ENCODE data around the gene TMEM156. TPM values are rescaled to one million over a fixed set of nuclear protein-coding genes. Genes with fewer than 3 reads are reported as not detected.

Gene TMEM156
- total RNA-seq, 4 donors from 2014 or later, result not detected

DNA sequence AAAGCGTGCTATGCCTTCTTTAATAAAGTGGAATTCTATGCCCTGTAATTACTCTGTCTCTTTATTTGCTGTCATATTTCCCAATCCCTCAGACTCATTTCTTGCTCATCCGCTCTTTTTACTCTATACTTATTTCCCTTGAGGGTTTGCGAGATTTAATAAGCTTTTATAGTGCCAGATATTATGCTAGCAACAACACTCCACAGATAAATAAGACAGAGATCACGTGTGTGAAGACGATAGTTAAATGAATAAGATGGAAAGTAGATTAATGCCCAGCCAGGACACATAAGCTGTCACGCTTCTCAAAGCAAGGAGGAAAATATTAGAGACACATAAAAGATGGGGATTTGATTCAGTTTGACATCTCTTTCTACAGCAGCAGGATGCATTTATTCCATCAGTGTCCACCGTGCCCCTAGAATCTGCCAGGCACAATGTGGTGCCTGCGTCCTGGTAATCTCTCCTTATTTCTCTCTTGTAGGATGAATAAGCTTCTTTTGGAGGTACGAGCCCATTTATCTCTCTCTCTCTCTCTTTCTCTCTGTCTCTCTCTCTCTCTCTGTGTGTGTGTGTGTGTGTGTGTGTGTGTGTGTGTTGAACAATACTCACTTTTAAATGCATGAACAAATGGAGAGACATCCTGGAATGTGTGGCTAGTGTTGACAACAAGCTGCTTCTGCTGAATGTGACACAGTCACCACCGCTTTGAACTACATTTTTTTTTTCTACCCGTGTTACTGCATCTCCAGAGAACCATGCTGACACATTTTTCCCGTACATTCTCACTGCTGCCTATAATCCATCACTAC, 48.2 kb downstream of the TMEM156 start:
- no peaks in the 10 kb centered on the region for H3K36me3 ChIP-seq
- no peak overlapping the region for H3K4me3 ChIP-seq
- no peaks in the 10 kb centered on the region for H3K9me3 ChIP-seq
- H3K4me1 ChIP-seq, result no peaks in the 10 kb centered on the region
- peak overlapping the region in 1 of 4 donors; percentile 14 for H3K27ac ChIP-seq
- TF ChIP-seq POLR2A (IDR thresholded peaks at IDR 0.05) (no peak), POLR2AphosphoS5 (IDR thresholded peaks at IDR 0.05) (no peak), EP300 (IDR thresholded peaks at IDR 0.05) (no peak)
- TF ChIP-seq, protein P1, sequence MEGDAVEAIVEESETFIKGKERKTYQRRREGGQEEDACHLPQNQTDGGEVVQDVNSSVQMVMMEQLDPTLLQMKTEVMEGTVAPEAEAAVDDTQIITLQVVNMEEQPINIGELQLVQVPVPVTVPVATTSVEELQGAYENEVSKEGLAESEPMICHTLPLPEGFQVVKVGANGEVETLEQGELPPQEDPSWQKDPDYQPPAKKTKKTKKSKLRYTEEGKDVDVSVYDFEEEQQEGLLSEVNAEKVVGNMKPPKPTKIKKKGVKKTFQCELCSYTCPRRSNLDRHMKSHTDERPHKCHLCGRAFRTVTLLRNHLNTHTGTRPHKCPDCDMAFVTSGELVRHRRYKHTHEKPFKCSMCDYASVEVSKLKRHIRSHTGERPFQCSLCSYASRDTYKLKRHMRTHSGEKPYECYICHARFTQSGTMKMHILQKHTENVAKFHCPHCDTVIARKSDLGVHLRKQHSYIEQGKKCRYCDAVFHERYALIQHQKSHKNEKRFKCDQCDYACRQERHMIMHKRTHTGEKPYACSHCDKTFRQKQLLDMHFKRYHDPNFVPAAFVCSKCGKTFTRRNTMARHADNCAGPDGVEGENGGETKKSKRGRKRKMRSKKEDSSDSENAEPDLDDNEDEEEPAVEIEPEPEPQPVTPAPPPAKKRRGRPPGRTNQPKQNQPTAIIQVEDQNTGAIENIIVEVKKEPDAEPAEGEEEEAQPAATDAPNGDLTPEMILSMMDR (IDR thresholded peaks at IDR 0.05), result no peak
- no peaks in the 10 kb centered on the region for H3K27me3 ChIP-seq
- ATAC-seq, result no peak
- WGBS, 2 donors (ENCODE audit: low coverage in 1 of 2), result 32 to 51% methylated on average over 12 of the region's 12 CpGs

DNA sequence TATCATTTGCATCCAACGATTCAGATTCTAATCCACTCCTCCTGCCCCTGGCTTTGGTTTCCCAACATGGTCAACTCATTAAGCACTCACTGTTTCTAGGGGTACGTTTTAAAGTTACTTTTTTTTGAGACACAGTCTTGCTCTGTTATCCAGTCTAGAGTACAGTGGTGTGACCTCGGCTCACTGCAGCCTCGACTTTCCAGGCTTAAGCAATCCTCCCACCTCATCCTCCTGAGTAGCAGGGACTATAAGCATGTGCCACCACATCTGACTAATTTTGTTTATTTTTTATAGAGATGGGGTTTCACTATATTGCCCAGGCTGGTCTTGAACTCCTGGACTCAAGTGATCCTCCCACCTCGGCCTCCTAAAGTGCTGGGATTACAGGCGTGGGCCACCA, 48.9 kb downstream of the TMEM156 start:
- H3K36me3 ChIP-seq, result no peaks in the 10 kb centered on the region
- no peak for ATAC-seq
- H3K4me3 ChIP-seq, result no peak overlapping the region
- no peaks in the 10 kb centered on the region for H3K4me1 ChIP-seq
- TF ChIP-seq, protein P1 (IDR thresholded peaks at IDR 0.05), result no peak
- TF ChIP-seq POLR2A (IDR thresholded peaks at IDR 0.05) (no peak), POLR2AphosphoS5 (IDR thresholded peaks at IDR 0.05) (no peak), EP300 (IDR thresholded peaks at IDR 0.05) (no peak)
- WGBS, 2 donors (ENCODE audit: low coverage in 1 of 2), result 86 to 91% methylated on average over 5 to 6 of the region's 6 CpGs
- no peak overlapping the region for H3K27ac ChIP-seq
- H3K27me3 ChIP-seq, result no peaks in the 10 kb centered on the region
- H3K9me3 ChIP-seq, result no peaks in the 10 kb centered on the region

DNA sequence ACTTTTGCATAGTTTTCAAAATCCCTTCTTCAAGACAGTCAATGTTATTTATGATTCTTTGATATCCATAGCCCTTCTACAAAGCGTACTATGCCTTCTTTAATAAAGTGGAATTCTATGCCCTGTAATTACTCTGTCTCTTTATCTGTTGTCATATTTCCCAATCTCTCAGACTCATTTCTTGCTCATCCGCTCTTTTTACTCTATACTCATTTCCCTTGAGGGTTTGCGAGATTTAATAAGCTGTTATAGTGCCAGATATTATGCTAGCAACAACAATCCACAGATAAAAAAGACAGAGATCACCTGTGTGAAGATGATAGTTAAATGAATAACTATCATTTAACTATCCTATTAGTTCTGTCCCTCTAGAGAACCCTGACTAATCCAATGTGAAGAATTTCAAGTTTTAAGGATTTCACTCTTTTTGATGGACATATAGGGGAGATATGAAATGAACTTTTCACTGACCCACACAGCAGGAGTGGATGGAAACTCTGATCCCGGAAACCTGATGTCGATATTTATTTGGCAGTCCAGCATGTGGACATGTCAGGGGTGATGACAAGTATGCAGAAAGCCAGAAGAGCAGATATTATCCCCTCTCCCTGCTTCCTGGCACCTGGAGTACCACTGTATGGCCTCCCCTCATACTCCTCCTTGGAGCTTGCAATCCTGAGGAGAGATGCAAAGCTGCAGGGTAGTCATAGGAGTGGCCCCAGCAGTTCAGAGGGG, 49.7 kb downstream of the TMEM156 start:
- Histone ChIP-seq H3K9me3 (no peaks in the 10 kb centered on the region), H3K27ac (no peak overlapping the region), H3K4me1 (no peaks in the 10 kb centered on the region), H3K4me3 (no peak overlapping the region), H3K36me3 (no peaks in the 10 kb centered on the region), H3K27me3 (no peaks in the 10 kb centered on the region)
- peak; percentile 26 for ATAC-seq
- no peak for TF ChIP-seq POLR2AphosphoS5 (IDR thresholded peaks at IDR 0.05)
- TF ChIP-seq, protein P1 (IDR thresholded peaks at IDR 0.05), result no peak
- TF ChIP-seq EP300 (IDR thresholded peaks at IDR 0.05), result no peak
- TF ChIP-seq POLR2A (IDR thresholded peaks at IDR 0.05), result no peak
- 90 to 98% methylated on average over 4 to 5 of the region's 5 CpGs for WGBS, 2 donors (ENCODE audit: low coverage in 1 of 2)

DNA sequence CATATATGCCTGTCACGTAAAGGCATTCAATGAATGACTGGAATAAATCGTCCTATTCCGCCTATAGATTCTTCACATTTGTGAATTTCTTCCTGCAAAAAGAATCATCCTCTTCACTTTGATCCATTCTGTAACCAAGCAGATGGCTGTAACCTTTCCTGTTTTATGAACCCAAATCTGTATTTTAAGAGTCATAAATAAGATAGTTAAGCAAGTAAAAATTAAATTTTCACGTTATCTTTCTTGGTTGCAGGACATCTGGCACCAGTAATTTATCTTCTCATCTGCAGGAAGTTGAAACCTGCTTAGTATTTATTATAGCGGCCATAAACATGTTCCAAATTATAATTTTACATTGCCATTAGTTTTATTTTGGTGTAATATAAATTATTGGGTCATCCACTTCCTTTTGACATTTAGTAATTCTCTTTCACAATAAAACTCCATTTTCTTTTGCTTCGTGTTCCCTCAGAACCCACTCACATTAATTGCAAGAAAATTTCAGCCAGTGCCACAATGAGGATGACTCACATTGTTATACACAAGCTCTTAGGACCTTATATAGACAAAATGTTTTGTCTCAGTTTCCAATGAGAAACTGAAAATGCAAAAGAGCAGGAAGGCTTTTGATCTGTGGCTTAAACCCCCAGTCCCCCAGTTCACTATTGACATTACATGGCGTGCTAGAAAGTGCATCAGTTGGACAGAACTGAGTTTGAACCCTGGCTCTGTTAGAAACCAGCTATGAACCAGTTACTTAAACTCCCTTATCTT, 51.1 kb downstream of the TMEM156 start:
- no peaks in the 10 kb centered on the region for H3K36me3 ChIP-seq
- H3K27ac ChIP-seq, result no peak overlapping the region
- H3K9me3 ChIP-seq, result no peaks in the 10 kb centered on the region
- ATAC-seq, result no peak
- no peaks in the 10 kb centered on the region for H3K27me3 ChIP-seq
- H3K4me3 ChIP-seq, result no peak overlapping the region
- no peaks in the 10 kb centered on the region for H3K4me1 ChIP-seq
- 70 to 82% methylated on average over 6 to 7 of the region's 7 CpGs for WGBS, 2 donors (ENCODE audit: low coverage in 1 of 2)
- TF ChIP-seq POLR2A (IDR thresholded peaks at IDR 0.05) (no peak), POLR2AphosphoS5 (IDR thresholded peaks at IDR 0.05) (no peak), EP300 (IDR thresholded peaks at IDR 0.05) (no peak)
- TF ChIP-seq, protein P1 (IDR thresholded peaks at IDR 0.05), result no peak
